Nephron progenitor cell (in vitro differentiated cells): ENCODE measurements around the gene TAS2R39.

Experiments used
- DNase-seq: peaks from one replicate; pipeline ENCODE4 v3.0.0; 2021
- H3K27ac Mint-ChIP-seq: 2 replicates; pipeline ENCODE4 v1.8.0; 2021; ENCODE audit warnings: mild to moderate bottlenecking, moderate library complexity, mixed read lengths
- H3K27me3 Mint-ChIP-seq: 2 replicates; pipeline ENCODE4 v1.8.0; 2021; ENCODE audit warnings: mild to moderate bottlenecking, low read depth, mixed read lengths; ENCODE audit not compliant: poor library complexity
- H3K36me3 Mint-ChIP-seq: 2 replicates; pipeline ENCODE4 v1.8.0; 2021; ENCODE audit warnings: low read depth, mixed read lengths
- H3K4me1 Mint-ChIP-seq: 2 replicates; pipeline ENCODE4 v1.8.0; 2021; ENCODE audit warnings: mixed read lengths
- H3K4me3 Mint-ChIP-seq: 2 replicates; pipeline ENCODE4 v1.8.0; 2021; ENCODE audit warnings: mild to moderate bottlenecking, moderate library complexity, mixed read lengths
- H3K9me3 Mint-ChIP-seq: 2 replicates; pipeline ENCODE4 v1.8.0; 2021; ENCODE audit warnings: mild to moderate bottlenecking, moderate library complexity, mixed read lengths
- TF ChIP-seq, protein P1 (sequence below): fragments of 200-600 bp; sonication (generic); IDR thresholded peaks from 2 replicates; pipeline ENCODE4 v1.5.0; 2021; ENCODE audit warnings: antibody characterized with exemption

Gene TAS2R39

DNA sequence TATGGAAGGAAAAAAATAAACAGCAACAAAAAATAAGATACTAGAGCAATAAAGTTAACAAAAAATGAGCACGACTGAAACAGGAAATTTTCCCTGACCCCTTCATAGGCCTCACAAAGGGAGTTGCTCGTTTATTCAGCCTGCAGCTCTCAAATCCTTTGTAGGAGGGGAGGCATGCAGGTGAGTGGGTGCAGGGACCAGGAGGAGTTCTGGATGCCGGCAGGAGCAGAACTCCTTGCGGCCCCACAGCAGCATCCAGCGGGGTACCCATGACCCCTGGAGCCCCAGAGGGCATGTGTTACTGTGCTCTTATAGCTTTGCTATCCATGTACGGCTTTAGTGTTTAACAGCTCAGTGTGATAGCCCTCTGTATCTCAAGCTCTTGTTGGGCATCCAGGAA lies 5.8 kb downstream of the TAS2R39 start:
- Mint-ChIP-seq H3K4me1 (peaks cover 7% of the 10 kb centered on the region), H3K4me3 (no peak overlapping the region)

GRCh38 chr7:143193880-143194279 lies 10.7 kb downstream of the TAS2R39 start:
- Mint-ChIP-seq H3K9me3 (peaks cover 23% of the 10 kb centered on the region), H3K4me1 (peaks cover 7% of the 10 kb centered on the region), H3K4me3 (no peak overlapping the region), H3K36me3 (no peaks in the 10 kb centered on the region), H3K27ac (no peak overlapping the region), H3K27me3 (peaks cover 4% of the 10 kb centered on the region)
- DNase-seq = no peak
- TF ChIP-seq, protein P1, sequence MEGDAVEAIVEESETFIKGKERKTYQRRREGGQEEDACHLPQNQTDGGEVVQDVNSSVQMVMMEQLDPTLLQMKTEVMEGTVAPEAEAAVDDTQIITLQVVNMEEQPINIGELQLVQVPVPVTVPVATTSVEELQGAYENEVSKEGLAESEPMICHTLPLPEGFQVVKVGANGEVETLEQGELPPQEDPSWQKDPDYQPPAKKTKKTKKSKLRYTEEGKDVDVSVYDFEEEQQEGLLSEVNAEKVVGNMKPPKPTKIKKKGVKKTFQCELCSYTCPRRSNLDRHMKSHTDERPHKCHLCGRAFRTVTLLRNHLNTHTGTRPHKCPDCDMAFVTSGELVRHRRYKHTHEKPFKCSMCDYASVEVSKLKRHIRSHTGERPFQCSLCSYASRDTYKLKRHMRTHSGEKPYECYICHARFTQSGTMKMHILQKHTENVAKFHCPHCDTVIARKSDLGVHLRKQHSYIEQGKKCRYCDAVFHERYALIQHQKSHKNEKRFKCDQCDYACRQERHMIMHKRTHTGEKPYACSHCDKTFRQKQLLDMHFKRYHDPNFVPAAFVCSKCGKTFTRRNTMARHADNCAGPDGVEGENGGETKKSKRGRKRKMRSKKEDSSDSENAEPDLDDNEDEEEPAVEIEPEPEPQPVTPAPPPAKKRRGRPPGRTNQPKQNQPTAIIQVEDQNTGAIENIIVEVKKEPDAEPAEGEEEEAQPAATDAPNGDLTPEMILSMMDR = no peak

More for the DNA sequence above, 5.8 kb downstream of the TAS2R39 start:
- H3K27ac Mint-ChIP-seq = no peak overlapping the region
- TF ChIP-seq, protein P1 = no peak
- no peaks in the 10 kb centered on the region for H3K36me3 Mint-ChIP-seq
- peaks cover 6% of the 10 kb centered on the region for H3K27me3 Mint-ChIP-seq
- no peaks in the 10 kb centered on the region for H3K9me3 Mint-ChIP-seq
- DNase-seq = no peak

DNA sequence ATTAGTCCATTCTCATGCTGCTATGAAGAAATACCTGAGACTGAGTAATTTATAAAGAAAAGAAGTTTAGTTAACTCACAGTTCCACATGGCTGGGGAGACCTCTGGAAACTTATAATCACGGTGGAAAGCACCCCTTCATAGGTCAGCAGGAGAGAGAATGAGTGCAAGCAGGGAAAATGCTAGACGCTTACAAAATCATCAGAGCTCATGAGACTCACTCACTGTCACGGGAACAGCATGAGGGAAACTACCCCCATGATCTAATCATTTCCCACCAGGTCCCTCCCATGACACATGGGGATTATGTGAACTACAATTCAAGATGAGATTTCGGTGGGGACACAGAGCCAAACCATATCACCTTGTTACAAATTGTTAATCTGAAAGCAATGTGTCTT lies 15.8 kb downstream of the TAS2R39 start:
- no peak for DNase-seq
- no peaks in the 10 kb centered on the region for H3K4me1 Mint-ChIP-seq
- H3K4me3 Mint-ChIP-seq = no peak overlapping the region
- H3K36me3 Mint-ChIP-seq = no peaks in the 10 kb centered on the region
- TF ChIP-seq, protein P1 = no peak
- H3K27ac Mint-ChIP-seq = no peak overlapping the region
- peaks cover 30% of the 10 kb centered on the region for H3K9me3 Mint-ChIP-seq
- H3K27me3 Mint-ChIP-seq = peaks cover 7% of the 10 kb centered on the region

- H3K4me1 Mint-ChIP-seq = no peaks in the 10 kb centered on the region
- H3K27me3 Mint-ChIP-seq = peaks cover 10% of the 10 kb centered on the region
- H3K27ac Mint-ChIP-seq = no peak overlapping the region
- H3K9me3 Mint-ChIP-seq = peaks cover 22% of the 10 kb centered on the region
- H3K36me3 Mint-ChIP-seq = no peaks in the 10 kb centered on the region
- no peak for DNase-seq
- TF ChIP-seq, protein P1 = no peak
- no peak overlapping the region for H3K4me3 Mint-ChIP-seq
Measured at GRCh38 chr7:143202161-143202560, 18.9 kb downstream of the TAS2R39 start.

GRCh38 chr7:143203386-143203785 lies 20.2 kb downstream of the TAS2R39 start:
- no peaks in the 10 kb centered on the region for H3K4me1 Mint-ChIP-seq
- no peak overlapping the region for H3K27ac Mint-ChIP-seq
- no peaks in the 10 kb centered on the region for H3K36me3 Mint-ChIP-seq
- TF ChIP-seq, protein P1 = no peak
- no peak overlapping the region for H3K4me3 Mint-ChIP-seq
- peaks cover 13% of the 10 kb centered on the region for H3K9me3 Mint-ChIP-seq
- DNase-seq = no peak
- H3K27me3 Mint-ChIP-seq = peaks cover 13% of the 10 kb centered on the region

DNA sequence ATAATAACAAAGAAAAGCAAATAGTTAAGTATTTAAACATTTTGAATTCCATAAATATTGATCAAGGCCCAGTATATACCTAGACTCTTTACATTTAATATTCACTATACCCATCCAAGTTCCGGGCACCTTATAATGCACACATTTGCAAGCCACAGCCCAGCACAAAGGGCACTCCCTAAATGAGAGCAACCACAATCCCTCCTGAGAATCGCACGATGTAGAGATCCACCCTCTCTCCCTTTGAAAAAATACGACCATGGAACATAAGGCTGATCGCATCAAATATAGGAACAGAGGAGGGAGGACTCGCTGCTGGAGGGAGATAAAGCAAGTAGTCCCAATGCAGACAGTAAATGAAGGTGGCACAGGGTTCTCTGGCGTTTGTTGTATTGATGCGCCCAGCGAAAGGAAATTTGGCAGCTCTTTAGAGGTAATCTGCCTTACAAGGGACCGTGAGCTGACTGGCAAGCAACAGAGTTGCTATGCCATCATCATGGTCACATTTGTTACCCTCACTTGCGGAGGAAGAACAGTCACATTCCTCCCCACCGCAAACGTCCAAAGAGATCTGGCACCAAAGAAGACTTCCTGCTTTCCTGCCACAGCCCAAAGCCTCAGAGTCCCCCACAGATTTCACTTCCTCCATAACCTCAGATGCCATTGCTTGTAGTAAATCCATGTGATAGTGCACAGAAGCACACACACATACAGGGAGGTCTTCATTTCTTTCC lies 22.5 kb downstream of the TAS2R39 start:
- H3K27ac Mint-ChIP-seq = no peak overlapping the region
- no peak for DNase-seq
- H3K4me3 Mint-ChIP-seq = no peak overlapping the region
- TF ChIP-seq, protein P1 = no peak
- no peaks in the 10 kb centered on the region for H3K36me3 Mint-ChIP-seq
- no peaks in the 10 kb centered on the region for H3K9me3 Mint-ChIP-seq
- peaks cover 11% of the 10 kb centered on the region for H3K27me3 Mint-ChIP-seq
- H3K4me1 Mint-ChIP-seq = peaks cover 12% of the 10 kb centered on the region
